CD4-positive, CD25-positive, alpha-beta regulatory T cell (primary cell): Measurements from ENCODE around the gene RNF38. TPM values are rescaled to one million over a fixed set of nuclear protein-coding genes. Genes with fewer than 3 reads are reported as not detected.
A peak's percentile ranks its signal among the peaks of the same experiment; 100 is the strongest.
"Not testable (repeated sequence)": the region's sequence is repeated elsewhere in the genome, so short reads cannot be mapped to it uniquely, and the experiment has no call there.

Experiments used
- ATAC-seq, 2 donors: fragments of 150-1000 bp; cut with Tn5 transposase; one replicate each; pipeline ENCODE4 v1.10.0; 2021; ENCODE audit warnings: low read depth in 2 of 2, moderate number of reproducible peaks in 2 of 2, moderate library complexity in 1 of 2
- DNase-seq, 3 donors: peaks; one replicate each; pipeline versions ENCODE4 v3.0.0 to v3.0.0-alpha.2; 2012 to 2022; ENCODE audit warnings: mixed read lengths in 1 of 3
- H3K27ac ChIP-seq: one replicate; pipeline ENCODE4 v1.7.0; 2013; ENCODE audit warnings: mild to moderate bottlenecking, low read length; ENCODE audit not compliant: insufficient read depth, poor library complexity, severe bottlenecking
- H3K27me3 ChIP-seq: one replicate; pipeline ENCODE4 v1.7.0; 2013; ENCODE audit warnings: low read length; ENCODE audit not compliant: control insufficient read depth, insufficient read depth
- H3K36me3 ChIP-seq: one replicate; pipeline ENCODE4 v1.7.0; 2013; ENCODE audit warnings: mild to moderate bottlenecking, low read length, moderate library complexity; ENCODE audit not compliant: control insufficient read depth, insufficient read depth
- H3K4me1 ChIP-seq: 2 replicates; pipeline ENCODE4 v1.7.0; 2013; ENCODE audit warnings: mild to moderate bottlenecking, low read length; ENCODE audit not compliant: insufficient read depth, control insufficient read depth, poor library complexity, severe bottlenecking
- H3K4me3 ChIP-seq: one replicate; pipeline ENCODE4 v1.7.0; 2013; ENCODE audit warnings: low read depth, mild to moderate bottlenecking, low read length, moderate library complexity
- H3K9me3 ChIP-seq, 2 experiments: 1 replicate in 1 of 2; 2 replicates in 1 of 2; pipeline ENCODE4 v1.7.0; 2013; ENCODE audit warnings: low read length in 2 of 2, mild to moderate bottlenecking in 1 of 2, moderate library complexity in 1 of 2; ENCODE audit not compliant: control insufficient read depth in 2 of 2
- H3K27ac Mint-ChIP-seq, 3 donors: one replicate each; pipeline ENCODE4 v1.8.0; 2020 to 2022; ENCODE audit warnings: mild to moderate bottlenecking in 3 of 3, mixed read lengths in 3 of 3, moderate library complexity in 2 of 3
- H3K27me3 Mint-ChIP-seq: one replicate; pipeline ENCODE4 v1.8.0; 2022; ENCODE audit warnings: mild to moderate bottlenecking, mixed read lengths
- H3K36me3 Mint-ChIP-seq: one replicate; pipeline ENCODE4 v1.8.0; 2020; ENCODE audit warnings: mixed read lengths
- H3K4me1 Mint-ChIP-seq, 4 donors: one replicate each; pipeline ENCODE4 v1.8.0; 2020 to 2022; ENCODE audit warnings: mixed read lengths in 4 of 4, mild to moderate bottlenecking in 1 of 4
- H3K4me3 Mint-ChIP-seq, 4 donors: one replicate each; pipeline ENCODE4 v1.8.0; 2020 to 2022; ENCODE audit warnings: mild to moderate bottlenecking in 4 of 4, mixed read lengths in 4 of 4, moderate library complexity in 3 of 4
- H3K9me3 Mint-ChIP-seq, 7 donors: one replicate each; pipeline ENCODE4 v1.8.0; 2020 to 2022; ENCODE audit warnings: mixed read lengths in 7 of 7, mild to moderate bottlenecking in 3 of 7, moderate library complexity in 2 of 7
- polyA plus RNA-seq, 4 donors: library from polyadenylated mRNA; unstranded; fragments of 300-500 nt; fragmentation: Illumina TruSeq; gene quantifications; one replicate each; pipeline ENCODE4 v1.2.3, GENCODE V29; 2021
- total RNA-seq: library from RNA; stranded (reverse); gene quantifications from one replicate; pipeline ENCODE4 v1.2.3, GENCODE V29; 2022

RNF38 gene
- total RNA-seq (103 TPM), polyA plus RNA-seq (10 to 100 TPM; 16.0 to 22.8 (median 19.2) TPM)

DNA sequence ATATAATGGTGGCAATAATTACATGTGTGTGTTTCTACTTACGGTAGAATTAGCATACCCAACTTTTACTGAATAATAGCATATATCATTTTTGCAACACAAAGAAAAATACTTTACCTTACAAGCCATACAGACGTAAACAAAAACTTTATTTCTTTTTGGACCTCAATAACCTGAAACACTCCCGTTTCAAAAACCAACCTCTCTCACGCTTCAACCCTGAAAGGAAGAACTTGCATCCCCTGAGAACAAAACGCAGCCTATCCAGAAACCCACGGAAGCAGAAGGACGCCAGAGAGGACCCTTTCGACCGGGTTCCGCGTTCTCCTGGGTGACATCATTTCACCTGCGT, at the start of gene RNF38:
RNF38 (minus strand) TSS at position 290 of the 352 bp plus-strand sequence; CDS start at position 129, 161 bp downstream.
- peaks cover 8% of the 10 kb centered on the region for H3K36me3 Mint-ChIP-seq
- H3K27me3 Mint-ChIP-seq, result peaks cover 5% of the 10 kb centered on the region
- no peaks in the 10 kb centered on the region for H3K27me3 ChIP-seq
- peak within 1 kb of the TSS; percentile 83 to 100 (median 97) for H3K27ac Mint-ChIP-seq
- H3K4me1 ChIP-seq, result peaks cover 45% of the 10 kb centered on the region
- no peaks in the 10 kb centered on the region for H3K9me3 ChIP-seq
- H3K9me3 Mint-ChIP-seq, result no peaks in the 10 kb centered on the region
- peak within 1 kb of the TSS; percentile 97 for H3K4me3 ChIP-seq
- H3K27ac ChIP-seq, result peak within 1 kb of the TSS; percentile 99
- peak in 1 of 3 donors; percentile 70 for DNase-seq
- H3K36me3 ChIP-seq, result peaks cover 17% of the 10 kb centered on the region
- peaks cover 34 to 61% (median 45%) of the 10 kb centered on the region in 4 donors for H3K4me1 Mint-ChIP-seq
- peak in 1 of 2 donors; percentile 18 for ATAC-seq
- peak within 1 kb of the TSS; percentile 91 to 100 (median 94) for H3K4me3 Mint-ChIP-seq

GRCh38 chr9:36448555-36448954, 48.5 kb upstream of the RNF38 start:
- H3K27ac Mint-ChIP-seq, H3K9me3 ChIP-seq, H3K27me3 Mint-ChIP-seq, ATAC-seq, H3K36me3 ChIP-seq, H3K9me3 Mint-ChIP-seq, H3K27me3 ChIP-seq, H3K27ac ChIP-seq, DNase-seq, H3K4me3 ChIP-seq: not testable (repeated sequence)
- Mint-ChIP-seq H3K36me3 (peaks cover 12% of the 10 kb centered on the region), H3K4me1 (peaks cover 9 to 35% (median 31%) of the 10 kb centered on the region in 4 donors), H3K4me3 (peak overlapping the region in 1 of 4 donors; percentile 18)
- H3K4me1 ChIP-seq, result peaks cover 10% of the 10 kb centered on the region

GRCh38 chr9:36448017-36448416, 47.9 kb upstream of the RNF38 start:
- no peaks in the 10 kb centered on the region for H3K9me3 Mint-ChIP-seq
- H3K27me3 ChIP-seq, result no peaks in the 10 kb centered on the region
- H3K4me3 ChIP-seq, result no peak overlapping the region
- H3K27ac Mint-ChIP-seq, result no peak overlapping the region
- H3K9me3 ChIP-seq, result no peaks in the 10 kb centered on the region
- ATAC-seq, result no peak
- no peak overlapping the region for H3K27ac ChIP-seq
- DNase-seq, result no peak
- H3K36me3 Mint-ChIP-seq, result peaks cover 13% of the 10 kb centered on the region
- peaks cover 15 to 40% (median 36%) of the 10 kb centered on the region in 4 donors for H3K4me1 Mint-ChIP-seq
- H3K4me1 ChIP-seq, result peaks cover 12% of the 10 kb centered on the region
- H3K4me3 Mint-ChIP-seq, result no peak overlapping the region
- no peaks in the 10 kb centered on the region for H3K27me3 Mint-ChIP-seq
- H3K36me3 ChIP-seq, result no peaks in the 10 kb centered on the region

DNA sequence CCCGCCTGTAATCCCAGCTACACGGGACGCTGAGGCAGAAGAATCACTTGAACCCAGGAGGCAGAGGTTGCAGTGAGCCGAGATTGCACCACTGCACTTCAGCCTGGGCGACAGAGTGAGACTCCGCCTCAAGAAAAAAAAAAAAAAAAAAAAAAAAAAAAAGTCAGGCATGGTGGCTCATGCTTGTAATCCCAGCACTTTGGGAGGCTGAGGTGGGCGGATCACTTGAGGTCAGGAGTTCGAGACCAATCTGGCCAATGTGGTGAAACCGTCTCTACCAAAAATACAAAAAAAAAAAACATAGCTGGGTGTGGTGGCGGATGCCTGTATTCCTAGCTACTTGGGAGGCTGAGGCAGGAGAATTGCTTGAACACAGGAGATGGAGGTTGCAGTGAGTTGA, 46.6 kb upstream of the RNF38 start:
- ATAC-seq, H3K36me3 ChIP-seq, H3K9me3 Mint-ChIP-seq, H3K4me3 ChIP-seq, DNase-seq, H3K27me3 ChIP-seq, H3K27ac ChIP-seq, H3K9me3 ChIP-seq, H3K27me3 Mint-ChIP-seq, H3K4me3 Mint-ChIP-seq: not testable (repeated sequence)
- peak overlapping the region in 1 of 3 donors; percentile 52 for H3K27ac Mint-ChIP-seq
- H3K4me1 ChIP-seq, result peaks cover 25% of the 10 kb centered on the region
- H3K4me1 Mint-ChIP-seq, result peaks cover 23 to 51% (median 42%) of the 10 kb centered on the region in 4 donors
- peaks cover 13% of the 10 kb centered on the region for H3K36me3 Mint-ChIP-seq

- H3K4me1 ChIP-seq, result peaks cover 27% of the 10 kb centered on the region
- Mint-ChIP-seq H3K36me3 (peaks cover 13% of the 10 kb centered on the region), H3K4me1 (peaks cover 25 to 54% (median 43%) of the 10 kb centered on the region in 4 donors), H3K4me3 (no peak overlapping the region), H3K27ac (peak overlapping the region in 1 of 3 donors; percentile 58), H3K9me3 (no peaks in the 10 kb centered on the region), H3K27me3 (no peaks in the 10 kb centered on the region)
- no peak overlapping the region for H3K4me3 ChIP-seq
- H3K36me3 ChIP-seq, result no peaks in the 10 kb centered on the region
- no peak for DNase-seq
- no peak overlapping the region for H3K27ac ChIP-seq
- no peak for ATAC-seq
- H3K9me3 ChIP-seq, result no peaks in the 10 kb centered on the region
- no peaks in the 10 kb centered on the region for H3K27me3 ChIP-seq
Observed at GRCh38 chr9:36445800-36446361, 45.8 kb upstream of the RNF38 start.

DNA sequence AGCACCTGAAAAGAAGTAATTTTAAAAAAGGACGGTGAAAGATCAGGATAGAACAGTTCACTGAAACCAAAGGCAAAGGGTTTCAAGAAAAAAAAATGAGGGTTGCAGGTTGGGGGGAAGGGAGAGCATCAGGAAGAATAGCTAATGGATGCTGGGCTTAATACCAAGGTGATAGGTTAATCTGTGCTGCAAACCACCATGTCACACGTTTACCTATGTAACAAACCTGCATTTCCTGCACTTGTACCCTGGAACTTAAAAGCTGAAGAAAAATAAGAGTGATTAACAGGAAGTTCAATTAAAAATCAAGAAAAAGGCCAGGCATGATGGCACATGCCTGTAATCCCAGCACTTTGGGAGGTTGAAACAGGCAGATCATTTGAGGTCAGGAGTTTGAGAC, 44.1 kb upstream of the RNF38 start:
- Histone ChIP-seq H3K4me1 (peaks cover 27% of the 10 kb centered on the region), H3K36me3 (no peaks in the 10 kb centered on the region), H3K4me3 (no peak overlapping the region), H3K9me3 (no peaks in the 10 kb centered on the region), H3K27me3 (no peaks in the 10 kb centered on the region), H3K27ac (no peak overlapping the region)
- Mint-ChIP-seq H3K27ac (peak overlapping the region in 1 of 3 donors; percentile 60), H3K27me3 (no peaks in the 10 kb centered on the region), H3K9me3 (no peaks in the 10 kb centered on the region), H3K4me1 (peaks cover 25 to 55% (median 44%) of the 10 kb centered on the region in 4 donors), H3K36me3 (peaks cover 16% of the 10 kb centered on the region), H3K4me3 (peak overlapping the region in 1 of 4 donors; percentile 22)
- ATAC-seq (no peak), DNase-seq (no peak)

GRCh38 chr9:36443581-36443980, 43.5 kb upstream of the RNF38 start:
- Mint-ChIP-seq H3K4me3 (no peak overlapping the region), H3K27me3 (no peaks in the 10 kb centered on the region), H3K9me3 (no peaks in the 10 kb centered on the region), H3K4me1 (peaks cover 26 to 58% (median 49%) of the 10 kb centered on the region in 4 donors), H3K27ac (no peak overlapping the region), H3K36me3 (peaks cover 16% of the 10 kb centered on the region)
- H3K4me1 ChIP-seq, result peaks cover 29% of the 10 kb centered on the region
- H3K36me3 ChIP-seq, result no peaks in the 10 kb centered on the region
- no peak overlapping the region for H3K4me3 ChIP-seq
- H3K9me3 ChIP-seq, result no peaks in the 10 kb centered on the region
- H3K27me3 ChIP-seq, result no peaks in the 10 kb centered on the region
- no peak for ATAC-seq
- H3K27ac ChIP-seq, result no peak overlapping the region
- DNase-seq, result no peak

GRCh38 chr9:36442710-36443109, 42.6 kb upstream of the RNF38 start:
- no peaks in the 10 kb centered on the region for H3K27me3 ChIP-seq
- Mint-ChIP-seq H3K27ac (no peak overlapping the region), H3K27me3 (no peaks in the 10 kb centered on the region), H3K9me3 (no peaks in the 10 kb centered on the region), H3K4me1 (peaks cover 34 to 67% (median 49%) of the 10 kb centered on the region in 4 donors), H3K4me3 (no peak overlapping the region), H3K36me3 (peaks cover 16% of the 10 kb centered on the region)
- H3K27ac ChIP-seq, result no peak overlapping the region
- H3K9me3 ChIP-seq, result no peaks in the 10 kb centered on the region
- peaks cover 31% of the 10 kb centered on the region for H3K4me1 ChIP-seq
- no peak overlapping the region for H3K4me3 ChIP-seq
- H3K36me3 ChIP-seq, result no peaks in the 10 kb centered on the region
- DNase-seq, result no peak
- no peak for ATAC-seq
